HG03520 (cell line): ENCODE measurements around the gene MATCAP1.
A peak's percentile ranks its signal among the peaks of the same experiment; 100 is the strongest.

Source experiments
- ATAC-seq: cut with Tn5 transposase; IDR thresholded peaks from one replicate; pipeline ENCODE4 v1.9.1; 2021; ENCODE audit warnings: mild to moderate bottlenecking, moderate library complexity; ENCODE audit not compliant: unreplicated experiment

The MATCAP1 gene

GRCh38 chr16:67191995-67192681, 8.4 kb upstream of the MATCAP1 start, which contains the start of gene E2F4:
Gene E2F4 (plus strand): TSS chr16:67192155. CDS start chr16:67192228, 73 bp downstream.
- peak; percentile 76 for ATAC-seq

GRCh38 chr16:67191411-67191994, 7.7 kb upstream of the MATCAP1 start:
- ATAC-seq = no peak

- no peak for ATAC-seq
Observed at GRCh38 chr16:67190448-67191399, 7.0 kb upstream of the MATCAP1 start.

- no peak for ATAC-seq
Observed at GRCh38 chr16:67190041-67190440, 6.3 kb upstream of the MATCAP1 start, which contains the start of gene EXOC3L1. Gene EXOC3L1 (minus strand): TSS chr16:67190136. CDS start chr16:67189676, 460 bp downstream.

GRCh38 chr16:67188798-67189197, 5.0 kb upstream of the MATCAP1 start:
- ATAC-seq = no peak

GRCh38 chr16:67188323-67188722, 4.6 kb upstream of the MATCAP1 start:
- no peak for ATAC-seq

GRCh38 chr16:67187175-67187890, 3.6 kb upstream of the MATCAP1 start:
- ATAC-seq = no peak

- ATAC-seq = no peak
Observed at GRCh38 chr16:67186550-67186950, 2.8 kb upstream of the MATCAP1 start.

- no peak for ATAC-seq
Observed at GRCh38 chr16:67185651-67186134, 1.9 kb upstream of the MATCAP1 start.

GRCh38 chr16:67184995-67185650, 1.4 kb upstream of the MATCAP1 start:
- no peak for ATAC-seq

- ATAC-seq = no peak
Observed at GRCh38 chr16:67184453-67184994, 761 bp upstream of the MATCAP1 start.

GRCh38 chr16:67183284-67183626, 508 bp downstream of the MATCAP1 start:
- no peak for ATAC-seq

- no peak for ATAC-seq
Observed at GRCh38 chr16:67182288-67182687, 1.5 kb downstream of the MATCAP1 start.

GRCh38 chr16:67181346-67181745, 2.4 kb downstream of the MATCAP1 start:
- no peak for ATAC-seq

- ATAC-seq = no peak
Observed at GRCh38 chr16:67180166-67180565, 3.6 kb downstream of the MATCAP1 start.

GRCh38 chr16:67179421-67180080, 4.2 kb downstream of the MATCAP1 start:
- ATAC-seq = no peak

GRCh38 chr16:67177743-67178699, 5.7 kb downstream of the MATCAP1 start:
- ATAC-seq = no peak

- ATAC-seq = no peak
Observed at GRCh38 chr16:67176662-67177061, 7.1 kb downstream of the MATCAP1 start.
